Lower leg skin (tissue), 3 donors: ENCODE data around the gene COMMD4.

Source experiments
- CTCF ChIP-seq, 3 donors: fragments of 450-650 bp; IDR thresholded peaks; one replicate each; pipeline ENCODE4 v1.5.1; 2016; ENCODE audit warnings: antibody characterized with exemption in 3 of 3, mild to moderate bottlenecking in 3 of 3, moderate library complexity in 2 of 3
- POLR2A ChIP-seq, 2 donors: fragments of 450-650 bp; IDR thresholded peaks; one replicate each; pipeline ENCODE4 v1.6.1; 2016 to 2017; ENCODE audit warnings: antibody characterized with exemption in 2 of 2, mild to moderate bottlenecking in 1 of 2, moderate library complexity in 1 of 2

GRCh38 chr15:75342221-75342620 lies 6.4 kb downstream of the COMMD4 start:
- TF ChIP-seq CTCF (IDR thresholded peaks at IDR 0.05) = no peak
- no peak for TF ChIP-seq POLR2A (IDR thresholded peaks at IDR 0.05)
